Uterus (tissue), 4 donors: ENCODE data around the gene SPATS2L. TPM values are rescaled to one million over a fixed set of nuclear protein-coding genes. Genes with fewer than 3 reads are reported as not detected.

Source experiments
- DNase-seq, 2 donors: peaks; one replicate each; pipeline ENCODE4 v3.0.0-alpha.2; 2019 to 2020
- H3K27ac ChIP-seq, 2 donors: fragments of 200-600 bp; sonication (generic); 1 replicate in 1 of 2; 2 replicates in 1 of 2; pipeline ENCODE4 v1.5.1; 2016 to 2018
- H3K27me3 ChIP-seq, 2 donors: fragments of 200-600 bp; sonication (generic); one replicate each; pipeline ENCODE4 v1.5.1; 2018 to 2019; ENCODE audit warnings: control low read depth in 1 of 2
- H3K36me3 ChIP-seq, 2 donors: fragments of 200-600 bp; sonication (generic); one replicate each; pipeline ENCODE4 v1.5.1; 2019; ENCODE audit warnings: control low read depth in 1 of 2
- H3K4me1 ChIP-seq, 2 donors: fragments of 200-600 bp; sonication (generic); one replicate each; pipeline ENCODE4 v1.5.1; 2018 to 2019; ENCODE audit warnings: control low read depth in 1 of 2
- H3K4me3 ChIP-seq, 2 donors: fragments of 200-600 bp; sonication (generic); 1 replicate in 1 of 2; 2 replicates in 1 of 2; pipeline ENCODE4 v1.5.1; 2018 to 2019; ENCODE audit warnings: mild to moderate bottlenecking in 1 of 2
- H3K9me3 ChIP-seq, 2 donors: fragments of 200-600 bp; sonication (generic); one replicate each; pipeline ENCODE4 v1.5.1; 2019; ENCODE audit warnings: control low read depth in 1 of 2
- CTCF ChIP-seq, 4 experiments: fragments of 200-600 bp in 2 of 4; fragments of 450-650 bp in 2 of 4; sonication (generic) in 2 of 4; IDR thresholded peaks; one replicate each; pipeline ENCODE4 v1.5.1; 2016 to 2019; ENCODE audit warnings: antibody characterized with exemption in 4 of 4, mild to moderate bottlenecking in 2 of 4, moderate library complexity in 1 of 4
- POLR2A ChIP-seq, 2 donors: fragments of 450-650 bp; IDR thresholded peaks; one replicate each; pipeline ENCODE4 v1.6.1; 2016; ENCODE audit warnings: antibody characterized with exemption in 2 of 2, mild to moderate bottlenecking in 1 of 2, moderate library complexity in 1 of 2
- intact Hi-C: fragments of 100-400 bp; cut with DNase I; formaldehyde crosslinking; loops from one replicate; pipeline ENCODE4 v1.15.1; 2023; ENCODE audit warnings: low total_unique reads
- total RNA-seq, 4 donors: library from RNA; depleted of rRNA in 3 of 4; stranded (reverse); fragments of >200 nt in 3 of 4; gene quantifications; one replicate each; pipeline versions ENCODE4 v1.1.0 to v1.2.4, GENCODE V29; 2014 to 2023
- donor health status: DM: yes; HTN: yes; CAD: no.

The SPATS2L gene
- total RNA-seq, 4 donors from 2014 or later: 20.6 to 99.3 (median 73.1) TPM

- Histone ChIP-seq H3K27me3 (no peaks in the 10 kb centered on the region), H3K36me3 (no peaks in the 10 kb centered on the region), H3K4me3 (no peak overlapping the region), H3K27ac (no peak overlapping the region), H3K4me1 (no peaks in the 10 kb centered on the region), H3K9me3 (no peaks in the 10 kb centered on the region)
- no peak for DNase-seq
- intact Hi-C loops: no loop called here
- TF ChIP-seq POLR2A (IDR thresholded peaks at IDR 0.05): no peak
Measured at GRCh38 chr2:200320344-200320743, 13.9 kb downstream of the SPATS2L start.

GRCh38 chr2:200320991-200321390, 14.5 kb downstream of the SPATS2L start:
- TF ChIP-seq CTCF (IDR thresholded peaks at IDR 0.05) (no peak), POLR2A (IDR thresholded peaks at IDR 0.05) (no peak)
- Histone ChIP-seq H3K36me3 (no peaks in the 10 kb centered on the region), H3K27me3 (no peaks in the 10 kb centered on the region), H3K4me3 (no peak overlapping the region), H3K4me1 (no peaks in the 10 kb centered on the region), H3K9me3 (no peaks in the 10 kb centered on the region), H3K27ac (no peak overlapping the region)
- no peak for DNase-seq
- intact Hi-C loops: no loop called here

- DNase-seq: no peak
- no peaks in the 10 kb centered on the region for H3K9me3 ChIP-seq
- H3K4me1 ChIP-seq: no peaks in the 10 kb centered on the region
- no peaks in the 10 kb centered on the region for H3K27me3 ChIP-seq
- TF ChIP-seq CTCF (IDR thresholded peaks at IDR 0.05) (no peak), POLR2A (IDR thresholded peaks at IDR 0.05) (no peak)
- intact Hi-C loops: no loop called here
- no peaks in the 10 kb centered on the region for H3K36me3 ChIP-seq
- H3K27ac ChIP-seq: no peak overlapping the region
- no peak overlapping the region for H3K4me3 ChIP-seq
Measured at GRCh38 chr2:200321780-200322534, 15.5 kb downstream of the SPATS2L start.

GRCh38 chr2:200322607-200323006, 16.1 kb downstream of the SPATS2L start:
- Histone ChIP-seq H3K27ac (no peak overlapping the region), H3K9me3 (no peaks in the 10 kb centered on the region), H3K4me3 (no peak overlapping the region), H3K4me1 (no peaks in the 10 kb centered on the region), H3K27me3 (no peaks in the 10 kb centered on the region), H3K36me3 (no peaks in the 10 kb centered on the region)
- no peak for DNase-seq
- TF ChIP-seq CTCF (IDR thresholded peaks at IDR 0.05): no peak
- TF ChIP-seq POLR2A (IDR thresholded peaks at IDR 0.05): no peak
- intact Hi-C loops: no loop called here

- no peak for DNase-seq
- Histone ChIP-seq H3K27me3 (no peaks in the 10 kb centered on the region), H3K27ac (no peak overlapping the region), H3K4me3 (no peak overlapping the region), H3K36me3 (no peaks in the 10 kb centered on the region), H3K9me3 (no peaks in the 10 kb centered on the region), H3K4me1 (no peaks in the 10 kb centered on the region)
- TF ChIP-seq CTCF (IDR thresholded peaks at IDR 0.05): no peak
- intact Hi-C loops: no loop called here
Measured at GRCh38 chr2:200324362-200324761, 17.9 kb downstream of the SPATS2L start.
